ENCODE measurements around the gene RMC1.

RMC1 gene

GRCh38 chr18:23512641-23513040 lies 9.3 kb downstream of the RMC1 start:
- no peak for TF ChIP-seq CTCF (IDR thresholded peaks at IDR 0.05; ENCODE audit: insufficient read depth, low read depth, low read length, missing control alignments)
- H3K4me3 ChIP-seq (ENCODE audit: low read depth, low read length) = no peak overlapping the region
- no peak for DNase-seq (ENCODE audit: low read depth)

- TF ChIP-seq CTCF (IDR thresholded peaks at IDR 0.05; ENCODE audit: insufficient read depth, low read depth, low read length, missing control alignments) = peak; percentile 93
- no peak overlapping the region for H3K4me3 ChIP-seq (ENCODE audit: low read depth, low read length)
- DNase-seq (ENCODE audit: low read depth) = peak; percentile 85
These were observed 12.7 kb downstream of the RMC1 start for GRCh38 chr18:23515911-23516546.

- no peak for TF ChIP-seq CTCF (IDR thresholded peaks at IDR 0.05; ENCODE audit: insufficient read depth, low read depth, low read length, missing control alignments)
- H3K4me3 ChIP-seq (ENCODE audit: low read depth, low read length) = no peak overlapping the region
These were observed 16.4 kb downstream of the RMC1 start for GRCh38 chr18:23519734-23520133.

GRCh38 chr18:23521271-23521670 lies 18.0 kb downstream of the RMC1 start:
- no peak for DNase-seq (ENCODE audit: low read depth)
- TF ChIP-seq CTCF (IDR thresholded peaks at IDR 0.05; ENCODE audit: insufficient read depth, low read depth, low read length, missing control alignments) = no peak
- H3K4me3 ChIP-seq (ENCODE audit: low read depth, low read length) = no peak overlapping the region

More at GRCh38 chr18:23519734-23520133, 16.4 kb downstream of the RMC1 start:
- no peak for DNase-seq (ENCODE audit: low read depth)

- no peak for TF ChIP-seq CTCF (IDR thresholded peaks at IDR 0.05; ENCODE audit: insufficient read depth, low read depth, low read length, missing control alignments)
- no peak overlapping the region for H3K4me3 ChIP-seq (ENCODE audit: low read depth, low read length)
- DNase-seq (ENCODE audit: low read depth) = no peak
These were observed 18.6 kb downstream of the RMC1 start for GRCh38 chr18:23521907-23522306.

GRCh38 chr18:23523429-23524212 lies 20.3 kb downstream of the RMC1 start:
- no peak for TF ChIP-seq CTCF (IDR thresholded peaks at IDR 0.05; ENCODE audit: insufficient read depth, low read depth, low read length, missing control alignments)
- no peak overlapping the region for H3K4me3 ChIP-seq (ENCODE audit: low read depth, low read length)
- no peak for DNase-seq (ENCODE audit: low read depth)

Data from GM12865 (cell line).